CD1c-positive myeloid dendritic cell (primary cell): ENCODE results near the gene GPR137.

ENCODE experiments used
- DNase-seq: peaks from one replicate; pipeline ENCODE4 v3.0.0-alpha.2; 2016; ENCODE audit errors: extremely low spot score

GPR137 gene

GRCh38 chr11:64284962-64285884 is at the start of gene GPR137:
Gene GPR137 (plus strand): TSS chr11:64285848. CDS start chr11:64286525, 677 bp downstream.
- DNase-seq, result peak; percentile 92

GRCh38 chr11:64237484-64237951 is 48.1 kb upstream of the GPR137 start:
- no peak for DNase-seq

GRCh38 chr11:64238076-64238475 is 47.6 kb upstream of the GPR137 start:
- no peak for DNase-seq

GRCh38 chr11:64238999-64239398 is 46.6 kb upstream of the GPR137 start:
- peak; percentile 62 for DNase-seq

GRCh38 chr11:64239662-64240434 is 45.8 kb upstream of the GPR137 start:
- peak; percentile 97 for DNase-seq

GRCh38 chr11:64240435-64241240 is 45.0 kb upstream of the GPR137 start, which contains the start of gene FKBP2:
Gene FKBP2 (plus strand): TSS chr11:64241095. CDS start chr11:64242388, 1,293 bp downstream.
- DNase-seq, result peak; percentile 99

GRCh38 chr11:64241241-64241490 is 44.5 kb upstream of the GPR137 start:
- peak; percentile 99 for DNase-seq

GRCh38 chr11:64241491-64242374 is 43.9 kb upstream of the GPR137 start:
- DNase-seq, result peak; percentile 39

- DNase-seq, result no peak
Observed at GRCh38 chr11:64243236-64243854, 42.3 kb upstream of the GPR137 start.

GRCh38 chr11:64244107-64244506 is 41.5 kb upstream of the GPR137 start:
- DNase-seq, result no peak

GRCh38 chr11:64244966-64245365 is 40.7 kb upstream of the GPR137 start:
- DNase-seq, result no peak

GRCh38 chr11:64245401-64245796 is 40.2 kb upstream of the GPR137 start:
- no peak for DNase-seq

GRCh38 chr11:64245797-64246620 is 39.6 kb upstream of the GPR137 start:
- DNase-seq, result peak; percentile 73

GRCh38 chr11:64246621-64246870 is 39.1 kb upstream of the GPR137 start:
- peak; percentile 27 for DNase-seq

GRCh38 chr11:64246871-64247728 is 38.5 kb upstream of the GPR137 start, which contains the start of gene PPP1R14B:
Gene PPP1R14B (minus strand): TSS chr11:64246943. CDS start chr11:64246673, 270 bp downstream.
- DNase-seq, result peak; percentile 91

GRCh38 chr11:64247729-64248531 is 37.7 kb upstream of the GPR137 start:
- no peak for DNase-seq

- DNase-seq, result no peak
Observed at GRCh38 chr11:64248578-64248977, 37.1 kb upstream of the GPR137 start.

- no peak for DNase-seq
Observed at GRCh38 chr11:64249038-64249437, 36.6 kb upstream of the GPR137 start.
